Gastrocnemius medialis (tissue), 4 donors: Measurements from ENCODE around the gene UPK3A.
A peak's percentile ranks its signal among the peaks of the same experiment; 100 is the strongest.

Source experiments
- CTCF ChIP-seq, 5 experiments: fragments of 450-650 bp in 3 of 5; fragments of 200-600 bp in 2 of 5; sonication (generic) in 2 of 5; IDR thresholded peaks in 4 of 5; conservative IDR thresholded peaks in 1 of 5; 1 replicate in 4 of 5; 2 replicates in 1 of 5; pipeline ENCODE4 v1.5.1; 2016 to 2019; ENCODE audit warnings: antibody characterized with exemption in 5 of 5, mild to moderate bottlenecking in 3 of 5, moderate library complexity in 3 of 5
- POLR2A ChIP-seq, 2 donors: fragments of 450-650 bp; IDR thresholded peaks; one replicate each; pipeline ENCODE4 v1.6.1; 2017; ENCODE audit warnings: antibody characterized with exemption in 2 of 2, mild to moderate bottlenecking in 2 of 2, moderate library complexity in 2 of 2

DNA sequence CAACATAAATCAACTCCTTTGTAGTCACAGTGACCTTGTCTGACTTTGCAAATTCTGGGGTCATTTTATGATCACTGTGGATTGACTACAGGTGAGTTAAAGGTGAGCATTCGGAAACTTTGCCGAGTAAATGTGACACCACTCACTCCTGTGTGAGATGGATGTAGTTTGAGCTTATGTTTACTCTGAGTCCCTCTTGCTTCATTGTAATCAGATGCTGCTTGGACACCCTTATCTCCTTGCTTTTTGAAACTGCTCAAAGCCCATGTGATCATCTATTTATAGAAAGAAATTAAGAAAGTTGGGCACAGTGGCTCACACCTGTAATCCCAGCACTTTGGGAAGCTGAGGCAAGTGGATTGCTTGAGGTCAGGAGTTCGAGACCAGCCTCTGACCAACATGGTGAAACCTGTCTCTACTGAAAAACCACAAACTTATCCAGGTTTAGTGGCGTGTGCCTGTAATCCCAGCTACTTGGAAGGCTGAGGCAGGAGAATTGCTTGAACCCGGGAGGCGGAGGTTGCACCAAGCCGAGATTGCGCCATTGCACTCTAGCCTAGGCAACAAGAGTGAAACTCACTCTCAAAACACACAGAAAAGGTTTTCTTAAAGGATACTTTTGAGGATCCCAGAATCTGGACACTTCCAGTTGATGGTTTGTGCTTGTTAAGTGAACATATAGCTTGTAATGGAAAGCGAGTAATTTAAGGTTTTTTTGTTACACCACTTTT, 32.2 kb downstream of the UPK3A start:
- peak; percentile 54 to 59 for TF ChIP-seq POLR2A (IDR thresholded peaks at IDR 0.05)
- TF ChIP-seq CTCF (IDR thresholded peaks at IDR 0.05 in 4 of 5, conservative IDR thresholded peaks at IDR 0.05 in 1 of 5), result no peak
